ENCODE data around the gene ZNF277. TPM values are rescaled to one million over a fixed set of nuclear protein-coding genes. Genes with fewer than 3 reads are reported as not detected.

ZNF277 gene
- total and polyA plus RNA-seq, 4 donors: 7.8 to 23.5 (median 14.5) TPM

DNA sequence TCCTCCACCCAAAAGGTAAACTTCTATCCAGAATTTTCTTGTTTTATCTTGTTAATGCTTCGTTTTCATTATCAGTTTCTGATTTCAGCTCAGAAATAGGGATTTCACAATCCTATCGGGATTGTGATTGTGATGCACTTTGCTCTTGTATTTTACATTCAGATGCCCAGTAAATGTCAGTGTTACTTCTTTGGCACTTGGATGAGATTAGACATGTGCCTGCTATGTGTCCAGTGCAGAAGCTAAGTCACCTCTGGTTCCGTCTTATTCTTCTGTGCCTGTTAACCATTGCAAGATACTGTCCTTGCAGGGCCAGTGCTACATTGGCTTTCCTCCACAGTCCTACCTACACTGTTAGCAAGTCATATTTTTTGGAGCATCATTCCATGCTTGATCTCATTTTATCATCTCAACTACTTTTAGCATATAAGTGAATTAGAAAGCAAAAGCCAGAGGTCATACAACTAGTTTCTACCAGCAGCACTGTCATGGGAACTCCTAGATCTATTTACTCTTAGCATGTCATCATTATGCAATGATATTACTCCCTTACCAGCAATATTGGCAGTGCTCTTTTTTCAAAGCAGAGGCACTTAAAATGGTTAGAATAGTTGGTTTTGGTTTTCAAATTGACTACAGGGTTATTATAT, 26.7 kb downstream of the ZNF277 start:
- Histone ChIP-seq H3K4me1 (ENCODE audit: control insufficient read depth in 4 of 4, insufficient read depth in 4 of 4, low read length in 3 of 4) (peaks cover 1 to 28% (median 12%) of the 10 kb centered on the region in 4 donors), H3K9ac (ENCODE audit: low read depth in 1 of 2, low read length in 2 of 2) (peak overlapping the region; percentile 9 to 72), H3K27me3 (ENCODE audit: control insufficient read depth in 4 of 4, insufficient read depth in 4 of 4, low read length in 3 of 4) (no peaks in the 10 kb centered on the region), H3K36me3 (ENCODE audit: control insufficient read depth in 4 of 4, insufficient read depth in 3 of 4, low read depth in 1 of 4, low read length in 3 of 4) (no peaks in the 10 kb centered on the region), H3K27ac (ENCODE audit: low read depth in 1 of 2, low read length in 2 of 2) (peak overlapping the region; percentile 95 to 96), H3K4me3 (ENCODE audit: low read depth in 1 of 3, low read length in 3 of 3) (peak overlapping the region; percentile 28 to 68 (median 40)), H3K9me3 (ENCODE audit: control insufficient read depth in 4 of 4, low read length in 3 of 4) (no peaks in the 10 kb centered on the region)
- DNase-seq (ENCODE audit: low spot score): no peak
- TF ChIP-seq, protein P1, sequence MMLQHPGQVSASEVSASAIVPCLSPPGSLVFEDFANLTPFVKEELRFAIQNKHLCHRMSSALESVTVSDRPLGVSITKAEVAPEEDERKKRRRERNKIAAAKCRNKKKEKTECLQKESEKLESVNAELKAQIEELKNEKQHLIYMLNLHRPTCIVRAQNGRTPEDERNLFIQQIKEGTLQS (IDR thresholded peaks at IDR 0.05): no peak
- TF ChIP-seq HNF4A (conservative IDR thresholded peaks at IDR 0.05) (peak; percentile 75 to 83), SP1 (IDR thresholded peaks at IDR 0.05) (peak; percentile 61), GABPA (IDR thresholded peaks at IDR 0.05 in 1 of 2, conservative IDR thresholded peaks at IDR 0.05 in 1 of 2) (no peak), RAD21 (IDR thresholded peaks at IDR 0.05) (peak; percentile 25 to 26), EGR1 (IDR thresholded peaks at IDR 0.05; ENCODE audit: low read depth in 2 of 2) (no peak), HNF4G (IDR thresholded peaks at IDR 0.05) (peak; percentile 66), JUND (IDR thresholded peaks at IDR 0.05) (peak in 1 of 2 donors; percentile 71), FOXA2 (IDR thresholded peaks at IDR 0.05) (peak; percentile 80), TAF1 (conservative IDR thresholded peaks at IDR 0.05) (no peak), RXRA (IDR thresholded peaks at IDR 0.05) (peak; percentile 14 to 66), NR2F2 (IDR thresholded peaks at IDR 0.05) (no peak), FOXA1 (IDR thresholded peaks at IDR 0.05) (no peak), YY1 (IDR thresholded peaks at IDR 0.05) (peak; percentile 43)
- TF ChIP-seq, protein P2, sequence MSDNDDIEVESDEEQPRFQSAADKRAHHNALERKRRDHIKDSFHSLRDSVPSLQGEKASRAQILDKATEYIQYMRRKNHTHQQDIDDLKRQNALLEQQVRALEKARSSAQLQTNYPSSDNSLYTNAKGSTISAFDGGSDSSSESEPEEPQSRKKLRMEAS (IDR thresholded peaks at IDR 0.05): peak; percentile 59
- TF ChIP-seq, protein P3, sequence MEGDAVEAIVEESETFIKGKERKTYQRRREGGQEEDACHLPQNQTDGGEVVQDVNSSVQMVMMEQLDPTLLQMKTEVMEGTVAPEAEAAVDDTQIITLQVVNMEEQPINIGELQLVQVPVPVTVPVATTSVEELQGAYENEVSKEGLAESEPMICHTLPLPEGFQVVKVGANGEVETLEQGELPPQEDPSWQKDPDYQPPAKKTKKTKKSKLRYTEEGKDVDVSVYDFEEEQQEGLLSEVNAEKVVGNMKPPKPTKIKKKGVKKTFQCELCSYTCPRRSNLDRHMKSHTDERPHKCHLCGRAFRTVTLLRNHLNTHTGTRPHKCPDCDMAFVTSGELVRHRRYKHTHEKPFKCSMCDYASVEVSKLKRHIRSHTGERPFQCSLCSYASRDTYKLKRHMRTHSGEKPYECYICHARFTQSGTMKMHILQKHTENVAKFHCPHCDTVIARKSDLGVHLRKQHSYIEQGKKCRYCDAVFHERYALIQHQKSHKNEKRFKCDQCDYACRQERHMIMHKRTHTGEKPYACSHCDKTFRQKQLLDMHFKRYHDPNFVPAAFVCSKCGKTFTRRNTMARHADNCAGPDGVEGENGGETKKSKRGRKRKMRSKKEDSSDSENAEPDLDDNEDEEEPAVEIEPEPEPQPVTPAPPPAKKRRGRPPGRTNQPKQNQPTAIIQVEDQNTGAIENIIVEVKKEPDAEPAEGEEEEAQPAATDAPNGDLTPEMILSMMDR (IDR thresholded peaks at IDR 0.05; ENCODE audit: low read depth, low read length, missing input control): no peak
- TF ChIP-seq, protein P4, sequence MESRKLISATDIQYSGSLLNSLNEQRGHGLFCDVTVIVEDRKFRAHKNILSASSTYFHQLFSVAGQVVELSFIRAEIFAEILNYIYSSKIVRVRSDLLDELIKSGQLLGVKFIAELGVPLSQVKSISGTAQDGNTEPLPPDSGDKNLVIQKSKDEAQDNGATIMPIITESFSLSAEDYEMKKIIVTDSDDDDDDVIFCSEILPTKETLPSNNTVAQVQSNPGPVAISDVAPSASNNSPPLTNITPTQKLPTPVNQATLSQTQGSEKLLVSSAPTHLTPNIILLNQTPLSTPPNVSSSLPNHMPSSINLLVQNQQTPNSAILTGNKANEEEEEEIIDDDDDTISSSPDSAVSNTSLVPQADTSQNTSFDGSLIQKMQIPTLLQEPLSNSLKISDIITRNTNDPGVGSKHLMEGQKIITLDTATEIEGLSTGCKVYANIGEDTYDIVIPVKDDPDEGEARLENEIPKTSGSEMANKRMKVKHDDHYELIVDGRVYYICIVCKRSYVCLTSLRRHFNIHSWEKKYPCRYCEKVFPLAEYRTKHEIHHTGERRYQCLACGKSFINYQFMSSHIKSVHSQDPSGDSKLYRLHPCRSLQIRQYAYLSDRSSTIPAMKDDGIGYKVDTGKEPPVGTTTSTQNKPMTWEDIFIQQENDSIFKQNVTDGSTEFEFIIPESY (IDR thresholded peaks at IDR 0.05): peak; percentile 46
- TF ChIP-seq, protein P5, sequence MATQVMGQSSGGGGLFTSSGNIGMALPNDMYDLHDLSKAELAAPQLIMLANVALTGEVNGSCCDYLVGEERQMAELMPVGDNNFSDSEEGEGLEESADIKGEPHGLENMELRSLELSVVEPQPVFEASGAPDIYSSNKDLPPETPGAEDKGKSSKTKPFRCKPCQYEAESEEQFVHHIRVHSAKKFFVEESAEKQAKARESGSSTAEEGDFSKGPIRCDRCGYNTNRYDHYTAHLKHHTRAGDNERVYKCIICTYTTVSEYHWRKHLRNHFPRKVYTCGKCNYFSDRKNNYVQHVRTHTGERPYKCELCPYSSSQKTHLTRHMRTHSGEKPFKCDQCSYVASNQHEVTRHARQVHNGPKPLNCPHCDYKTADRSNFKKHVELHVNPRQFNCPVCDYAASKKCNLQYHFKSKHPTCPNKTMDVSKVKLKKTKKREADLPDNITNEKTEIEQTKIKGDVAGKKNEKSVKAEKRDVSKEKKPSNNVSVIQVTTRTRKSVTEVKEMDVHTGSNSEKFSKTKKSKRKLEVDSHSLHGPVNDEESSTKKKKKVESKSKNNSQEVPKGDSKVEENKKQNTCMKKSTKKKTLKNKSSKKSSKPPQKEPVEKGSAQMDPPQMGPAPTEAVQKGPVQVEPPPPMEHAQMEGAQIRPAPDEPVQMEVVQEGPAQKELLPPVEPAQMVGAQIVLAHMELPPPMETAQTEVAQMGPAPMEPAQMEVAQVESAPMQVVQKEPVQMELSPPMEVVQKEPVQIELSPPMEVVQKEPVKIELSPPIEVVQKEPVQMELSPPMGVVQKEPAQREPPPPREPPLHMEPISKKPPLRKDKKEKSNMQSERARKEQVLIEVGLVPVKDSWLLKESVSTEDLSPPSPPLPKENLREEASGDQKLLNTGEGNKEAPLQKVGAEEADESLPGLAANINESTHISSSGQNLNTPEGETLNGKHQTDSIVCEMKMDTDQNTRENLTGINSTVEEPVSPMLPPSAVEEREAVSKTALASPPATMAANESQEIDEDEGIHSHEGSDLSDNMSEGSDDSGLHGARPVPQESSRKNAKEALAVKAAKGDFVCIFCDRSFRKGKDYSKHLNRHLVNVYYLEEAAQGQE (IDR thresholded peaks at IDR 0.05): peak; percentile 14
- WGBS: 32% methylated on average over 3 of the region's 3 CpGs
